Activated CD4-positive, alpha-beta T cell treated with anti-CD3 and anti-CD28 coated beads, Interleukin-2, amount 50 U/mL, for 4 hours (primary cell): ENCODE results near the gene FBXL7.

ENCODE experiments used
- DNase-seq, 2 experiments: peaks; one replicate each; pipeline ENCODE4 v3.0.0-alpha.2; 2020

Gene FBXL7

DNA sequence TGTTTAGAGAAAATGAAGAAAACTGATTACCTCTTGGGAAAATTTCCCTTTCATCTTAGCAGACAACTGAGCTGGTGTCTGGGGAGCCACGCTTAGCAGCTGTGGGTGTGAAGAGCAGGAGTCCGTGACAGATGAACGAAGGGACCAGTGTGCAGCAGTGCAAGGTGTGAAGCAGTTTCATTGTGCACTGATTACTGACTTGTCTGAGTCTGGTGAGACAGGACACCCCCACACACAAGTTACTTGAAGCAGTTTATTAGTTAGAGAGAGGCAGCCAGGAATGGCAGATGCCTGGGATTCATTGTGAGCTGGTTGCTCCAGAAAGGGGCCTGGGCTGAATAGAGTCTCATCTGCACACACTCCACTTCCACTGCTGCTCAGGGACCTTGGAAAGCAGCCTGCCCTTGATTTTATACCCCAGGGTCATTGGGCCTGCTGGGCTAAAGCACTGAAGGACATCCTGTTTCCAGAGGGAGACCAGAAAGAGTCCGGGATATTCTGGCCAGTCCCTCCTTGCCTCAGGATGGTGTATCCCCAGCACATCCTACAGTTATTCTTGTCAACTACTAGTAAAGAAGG is 47.4 kb downstream of the FBXL7 start:
- DNase-seq: no peak

DNA sequence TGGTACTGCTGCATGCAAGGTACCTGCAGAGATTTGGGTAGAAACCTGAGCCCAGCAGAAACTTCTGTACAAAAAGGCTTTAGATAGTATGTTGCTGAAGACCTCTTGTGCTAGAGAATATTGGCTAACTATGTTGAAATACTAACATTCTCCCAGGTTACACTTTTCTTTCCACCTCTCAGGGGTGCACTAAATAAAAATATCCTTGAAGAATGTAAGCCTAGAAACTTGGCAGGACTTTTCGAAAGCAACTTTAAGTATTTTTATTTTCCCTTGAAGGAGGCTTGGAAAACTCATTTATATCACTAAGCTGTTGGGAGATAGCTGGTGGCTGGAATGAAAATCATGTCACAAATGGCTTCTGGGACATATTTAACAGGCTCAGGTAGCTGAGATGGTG is 50.0 kb downstream of the FBXL7 start:
- no peak for DNase-seq

DNA sequence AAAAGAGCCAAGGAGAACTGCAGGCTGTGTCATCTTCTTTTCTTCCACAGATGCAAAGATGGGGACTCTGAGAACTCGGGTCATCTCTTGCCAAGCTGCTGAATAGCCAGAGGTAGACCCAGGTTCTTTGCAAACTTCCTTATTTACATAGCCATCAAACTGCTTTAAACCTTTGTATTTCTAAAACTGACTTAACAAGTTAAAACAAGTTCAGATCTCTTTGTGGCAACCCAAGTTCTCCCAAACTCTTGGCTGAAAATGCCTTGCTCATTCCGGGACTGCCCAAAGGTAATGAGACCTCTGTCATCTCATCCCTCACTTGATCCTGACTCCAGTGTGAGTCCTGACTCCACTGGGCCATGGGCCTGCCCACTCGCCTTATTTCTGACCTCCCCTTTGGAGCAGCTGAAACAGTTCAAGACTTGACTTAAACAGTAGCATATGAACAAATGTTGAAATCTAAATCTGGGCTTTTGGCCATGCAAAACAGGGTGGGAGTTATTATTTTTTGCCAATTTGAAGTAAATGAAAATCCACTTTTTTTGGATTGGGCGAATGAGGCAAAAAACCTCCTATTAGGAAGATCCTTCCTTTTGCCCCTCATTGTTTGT is 50.6 kb downstream of the FBXL7 start:
- no peak for DNase-seq

DNA sequence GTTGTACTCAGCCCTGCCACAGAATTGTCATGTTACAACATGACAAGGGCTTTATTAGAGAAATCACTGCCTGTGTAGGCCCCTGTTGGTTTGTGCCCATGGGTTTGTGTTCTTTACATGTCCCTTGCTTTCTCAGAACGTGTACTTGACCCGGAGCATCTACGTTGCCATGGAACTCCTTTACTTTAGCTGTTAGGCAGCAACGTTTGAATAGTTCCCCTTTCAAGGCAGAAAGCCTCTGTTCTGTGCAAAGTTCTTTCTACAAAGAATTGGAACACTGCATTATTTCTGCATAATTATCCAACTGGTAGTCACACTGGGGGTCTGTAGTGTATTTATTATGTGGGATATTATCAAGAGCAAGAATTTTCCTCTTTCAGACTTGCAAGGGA is 51.1 kb downstream of the FBXL7 start:
- DNase-seq: no peak

DNA sequence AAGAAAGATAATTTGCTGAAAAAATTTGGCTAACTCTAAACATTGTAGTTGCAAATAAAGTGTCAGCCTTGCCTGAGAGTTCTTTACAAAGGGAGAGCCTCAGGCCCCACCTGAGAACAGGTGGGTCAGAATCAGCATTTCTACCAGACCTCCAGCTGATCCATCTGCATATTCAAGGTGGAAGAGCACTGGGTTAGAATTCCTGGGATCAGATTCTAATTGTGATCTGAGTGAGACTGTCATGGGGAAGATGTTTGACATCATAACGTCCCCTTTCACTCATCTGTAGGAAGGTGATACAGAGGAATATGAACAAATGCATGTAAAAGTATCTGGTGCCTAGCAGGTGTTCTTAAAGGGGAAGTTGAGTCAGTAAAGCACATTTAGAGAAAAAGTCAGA is 54.6 kb downstream of the FBXL7 start:
- DNase-seq: no peak

DNA sequence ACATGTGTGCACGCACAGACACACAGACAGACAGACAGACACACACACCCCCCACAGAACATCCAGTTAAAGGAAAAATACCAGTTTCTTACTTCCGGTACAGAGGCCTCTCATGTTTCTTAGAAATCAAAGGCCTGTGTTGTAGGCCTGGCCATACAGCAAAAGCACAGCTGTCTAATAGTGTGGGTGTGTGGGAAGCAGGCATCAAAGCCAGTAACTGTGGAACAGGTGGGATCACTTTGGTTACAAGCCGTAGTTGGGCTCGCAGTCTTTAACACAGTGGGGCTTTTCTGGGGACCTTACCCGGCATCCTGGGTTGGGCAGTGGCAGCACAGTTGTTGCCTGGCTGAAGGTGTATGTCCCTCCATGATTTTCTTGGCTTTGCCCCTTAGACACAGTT is 55.2 kb downstream of the FBXL7 start:
- DNase-seq: no peak

DNA sequence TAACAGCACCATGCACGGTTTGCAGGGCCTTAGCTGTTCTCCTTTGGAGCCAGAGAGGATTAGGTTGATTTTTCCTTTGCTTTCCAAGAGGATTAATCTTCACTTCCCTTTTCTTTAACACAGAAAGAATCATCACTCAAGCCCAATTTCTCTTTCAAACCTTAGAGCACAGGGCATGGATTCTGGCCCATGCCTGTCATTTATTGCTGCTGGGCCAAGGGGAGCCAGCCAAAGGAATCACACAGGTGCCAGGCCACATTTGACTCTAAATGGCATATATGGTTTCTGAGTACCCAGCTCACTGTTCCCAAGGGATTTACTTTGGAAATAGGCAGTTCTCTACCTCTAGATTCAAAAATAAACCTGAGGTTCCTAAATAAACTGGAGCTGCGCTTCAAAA is 58.3 kb downstream of the FBXL7 start:
- DNase-seq: no peak

DNA sequence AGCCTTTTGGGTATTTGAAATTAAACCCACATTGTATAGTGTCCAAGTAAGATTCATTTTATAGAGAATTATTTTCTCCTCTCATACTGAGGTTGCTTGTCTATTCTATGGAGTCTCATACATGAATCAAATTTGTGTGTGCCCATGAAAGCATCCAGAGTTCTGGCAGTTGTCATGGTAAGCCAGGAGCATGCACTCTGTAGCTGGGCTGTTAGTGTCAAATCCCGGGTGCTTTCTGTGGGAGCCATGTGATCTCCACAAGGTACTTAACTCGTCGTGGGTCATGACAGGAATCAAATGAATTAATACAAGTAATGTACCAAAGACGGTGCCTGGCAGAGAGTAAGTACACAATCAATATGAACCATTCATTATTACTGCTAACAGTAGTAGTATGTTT is 58.7 kb downstream of the FBXL7 start:
- DNase-seq: no peak

DNA sequence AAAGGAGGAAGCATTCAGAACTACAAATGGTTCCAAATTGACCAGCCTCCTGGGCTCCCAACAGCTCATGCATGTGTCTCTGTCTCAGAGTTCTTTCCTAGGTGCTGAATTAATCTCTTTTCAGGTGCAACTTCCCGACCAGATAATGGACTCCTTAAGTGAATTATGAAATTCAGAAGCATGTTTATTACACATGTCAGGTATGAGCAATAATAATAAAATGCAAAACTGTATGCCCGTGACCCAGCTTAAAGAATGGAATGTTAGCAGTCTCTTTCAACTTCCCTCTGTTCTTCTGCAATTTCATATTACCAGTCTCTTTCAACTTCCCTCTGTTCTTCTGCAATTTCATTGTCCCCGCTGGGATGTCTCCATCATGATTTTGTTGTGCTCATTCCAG is 60.4 kb downstream of the FBXL7 start:
- DNase-seq: no peak

DNA sequence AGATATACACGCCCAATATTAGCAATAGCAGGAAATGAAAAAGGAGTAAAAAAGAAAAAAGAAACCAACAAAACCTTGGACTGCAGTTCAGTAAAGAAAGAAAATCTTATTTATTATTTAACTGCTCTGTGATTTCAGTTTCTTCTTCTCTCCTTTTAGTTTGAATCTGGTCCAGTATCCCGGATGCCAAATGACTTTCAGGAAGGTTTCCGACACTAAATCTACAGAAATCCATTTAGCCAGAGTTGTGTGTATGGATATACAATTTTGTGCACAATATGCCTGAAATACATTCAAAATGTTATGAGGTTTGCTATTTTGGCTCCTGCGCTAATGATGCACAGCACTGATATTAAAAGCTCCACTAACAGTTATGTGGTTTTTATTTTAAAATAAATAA is 64.5 kb downstream of the FBXL7 start:
- DNase-seq: no peak

DNA sequence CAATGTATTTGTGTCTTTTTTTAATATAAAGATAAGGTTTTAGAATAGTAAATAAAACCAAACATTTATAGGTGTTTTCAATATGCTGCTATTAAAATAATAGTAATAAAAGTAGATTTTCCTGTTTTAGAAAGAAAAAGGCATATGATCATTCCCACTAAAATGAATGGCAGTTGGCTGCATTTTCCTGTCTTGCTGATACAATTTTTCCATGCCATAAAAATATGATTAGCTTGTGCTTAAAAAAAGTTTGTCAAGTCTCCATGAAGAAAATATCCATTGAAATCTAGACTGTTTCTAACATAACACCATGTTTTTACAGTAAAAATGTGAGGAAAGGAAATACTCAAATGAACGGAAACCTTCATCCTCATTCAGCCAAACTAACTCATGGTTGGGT is 65.0 kb downstream of the FBXL7 start:
- no peak for DNase-seq

DNA sequence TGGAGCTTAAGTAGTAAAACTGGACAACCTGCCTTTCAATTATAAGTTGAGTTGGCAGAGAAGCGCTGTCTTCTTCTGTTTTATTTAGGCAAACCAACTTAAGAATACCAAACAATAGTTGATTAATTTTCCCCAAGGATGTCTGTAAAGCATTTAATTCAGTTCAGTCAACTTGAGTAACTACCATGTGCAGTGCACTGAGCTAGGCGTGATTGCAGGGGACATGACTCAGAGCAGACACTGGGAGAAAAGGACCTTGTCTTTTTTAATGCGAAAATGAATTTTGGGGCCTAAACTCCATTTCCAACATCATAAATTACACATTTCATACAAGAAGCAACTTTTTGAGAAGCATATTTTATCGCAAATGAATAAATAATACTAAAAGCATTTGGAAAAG is 66.3 kb downstream of the FBXL7 start:
- DNase-seq: no peak

DNA sequence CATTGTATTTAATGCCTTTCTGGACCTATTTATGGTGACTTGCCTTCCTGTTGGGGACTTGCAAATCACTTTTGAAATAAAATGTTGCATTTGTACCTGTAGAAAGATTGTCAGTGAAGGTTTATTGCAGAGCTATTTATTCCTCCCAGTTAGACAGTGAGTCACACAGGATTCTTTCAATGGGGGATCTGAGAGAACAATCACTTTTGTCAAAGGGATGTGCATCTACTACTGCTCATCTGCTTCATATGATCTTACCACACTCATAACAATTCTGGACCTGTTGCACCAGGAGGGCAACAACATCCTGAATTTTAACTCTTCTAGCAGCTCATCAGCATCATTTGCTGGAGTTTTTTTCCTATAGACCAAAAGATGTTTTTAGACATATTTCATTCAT is 66.8 kb downstream of the FBXL7 start:
- DNase-seq: no peak

DNA sequence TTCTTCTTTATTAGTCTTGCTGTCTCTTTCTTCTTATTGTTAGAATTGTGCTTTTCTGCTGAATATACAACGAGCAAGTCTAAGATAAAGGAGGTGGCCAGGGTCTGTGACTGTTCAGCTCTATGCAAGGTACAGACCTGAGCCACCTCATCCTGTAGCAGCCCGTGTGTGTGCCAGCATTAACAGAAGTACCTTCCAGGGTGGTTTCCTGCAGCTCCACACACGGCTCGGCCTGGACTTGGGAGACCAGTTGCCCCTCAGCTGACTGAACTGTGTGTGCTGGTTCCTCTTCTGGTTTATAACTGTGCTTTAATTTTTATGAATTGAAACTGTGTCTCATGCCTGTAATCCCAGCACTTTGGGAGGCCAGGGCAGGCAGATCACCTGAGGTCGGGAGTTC is 70.5 kb downstream of the FBXL7 start:
- no peak for DNase-seq

DNA sequence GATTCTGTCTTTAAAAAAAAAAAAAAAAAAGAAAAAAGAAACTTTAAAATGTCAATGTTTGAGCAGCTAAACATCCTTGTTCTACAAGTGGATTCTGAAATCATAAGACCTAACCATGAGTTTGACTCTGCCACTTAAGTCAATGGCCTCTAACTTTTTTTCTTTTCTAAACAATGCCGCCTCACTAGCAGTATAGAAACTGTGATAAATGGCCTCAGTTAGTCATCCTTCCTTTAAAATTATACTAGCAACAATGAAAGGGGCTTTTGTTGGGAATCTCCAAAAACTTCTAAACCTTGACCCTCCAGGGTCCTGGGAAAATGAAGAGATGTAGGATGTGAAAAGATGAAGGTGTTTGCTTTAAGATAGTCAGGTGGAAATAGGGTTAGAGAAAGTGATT is 71.1 kb downstream of the FBXL7 start:
- DNase-seq: no peak

DNA sequence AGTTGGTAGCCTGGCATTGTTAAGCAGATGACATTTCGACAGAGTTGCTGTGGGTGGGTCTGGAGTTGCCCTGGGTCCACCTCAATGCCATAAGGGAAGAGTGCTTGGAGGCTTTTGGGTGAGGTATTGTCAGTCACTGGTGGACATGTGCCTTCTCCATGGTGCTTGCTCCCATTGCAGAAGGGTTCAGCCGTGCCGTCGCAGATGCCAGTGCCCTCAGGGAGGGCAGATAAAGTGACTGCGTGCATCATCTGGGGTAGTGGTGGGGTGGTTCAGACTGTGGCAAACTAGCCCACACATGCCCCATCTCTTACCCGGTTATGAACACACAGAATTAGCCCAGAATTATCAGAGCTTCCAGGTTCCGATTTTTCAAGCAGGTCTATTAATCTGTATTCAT is 71.6 kb downstream of the FBXL7 start:
- no peak for DNase-seq

DNA sequence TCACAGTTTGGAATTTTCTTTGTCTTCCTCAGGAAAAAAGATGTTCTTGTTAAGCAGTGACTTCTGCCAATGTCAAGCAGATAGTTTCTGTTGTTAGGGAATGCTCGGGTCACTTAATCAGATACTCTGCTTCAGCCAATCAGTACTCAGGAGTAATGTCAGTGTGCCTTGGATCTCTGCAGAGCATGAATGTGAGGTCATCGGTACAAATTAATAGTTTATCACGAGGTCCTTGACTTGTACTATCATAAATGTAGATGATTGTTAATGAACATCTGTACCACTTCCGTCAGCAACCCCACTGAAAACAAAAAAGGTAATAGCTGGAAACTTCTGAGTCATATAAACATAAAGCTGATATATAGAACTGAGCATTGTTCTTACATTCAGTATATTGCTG is 73.6 kb downstream of the FBXL7 start:
- no peak for DNase-seq

DNA sequence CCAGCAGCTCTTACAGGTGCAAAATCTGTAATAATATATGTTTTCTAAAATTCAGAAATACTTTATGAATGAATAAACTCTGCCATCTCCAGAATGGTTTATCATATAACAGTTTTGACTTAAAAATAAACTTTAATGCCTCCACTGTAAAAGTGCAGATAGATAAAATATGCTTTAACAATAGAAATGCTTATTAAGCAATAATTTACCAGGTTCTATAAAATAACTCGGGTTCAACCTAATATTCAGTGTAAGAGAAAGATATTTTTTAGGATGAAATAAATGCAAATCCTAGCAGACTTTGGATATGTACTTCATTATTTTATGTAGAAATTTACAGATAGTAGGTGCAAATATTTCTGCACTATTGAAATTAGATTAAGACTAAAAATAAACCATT is 74.1 kb downstream of the FBXL7 start:
- no peak for DNase-seq

DNA sequence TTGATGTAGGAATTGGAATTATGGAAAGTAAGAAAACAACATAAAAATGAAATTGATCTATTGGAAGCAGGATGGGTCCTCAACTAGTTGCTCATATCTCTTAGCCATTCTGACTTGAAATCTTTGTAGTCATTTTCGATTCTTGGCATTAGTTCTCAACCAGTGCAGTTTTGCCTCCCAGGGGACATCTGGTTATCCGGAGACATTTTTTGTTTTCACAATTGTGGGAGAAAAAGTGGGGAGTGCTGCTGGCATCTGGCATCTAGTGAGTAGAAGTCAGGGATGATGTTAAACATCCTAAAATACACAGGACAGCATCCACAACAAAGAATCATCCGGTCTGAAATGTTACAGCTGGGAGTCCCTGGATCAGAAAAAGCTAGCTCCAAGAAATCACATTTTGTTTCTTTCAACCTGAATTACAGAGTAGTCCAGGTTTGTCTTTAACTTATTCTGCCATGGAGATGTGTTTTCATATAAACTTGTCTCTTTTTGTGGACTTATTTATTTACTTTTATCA is 74.9 kb downstream of the FBXL7 start:
- no peak for DNase-seq

DNA sequence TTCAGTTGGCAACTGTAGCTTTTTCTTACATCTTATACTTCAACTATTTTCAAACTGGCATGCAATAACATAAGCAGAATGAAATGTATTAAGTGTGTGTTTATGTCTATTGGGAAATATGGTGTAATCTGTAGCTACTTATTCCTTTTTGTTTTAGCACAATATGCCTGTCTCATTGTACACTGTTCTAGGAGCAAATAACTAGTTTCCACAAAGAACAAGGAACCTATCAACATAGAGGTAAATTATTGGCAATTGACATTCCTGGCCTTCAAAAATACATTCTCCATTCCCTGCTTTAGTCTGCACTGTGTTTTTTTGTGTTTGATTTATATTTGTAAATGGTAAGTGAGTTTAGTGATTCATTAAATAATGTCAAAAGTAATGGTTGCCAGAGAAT is 75.7 kb downstream of the FBXL7 start:
- no peak for DNase-seq

DNA sequence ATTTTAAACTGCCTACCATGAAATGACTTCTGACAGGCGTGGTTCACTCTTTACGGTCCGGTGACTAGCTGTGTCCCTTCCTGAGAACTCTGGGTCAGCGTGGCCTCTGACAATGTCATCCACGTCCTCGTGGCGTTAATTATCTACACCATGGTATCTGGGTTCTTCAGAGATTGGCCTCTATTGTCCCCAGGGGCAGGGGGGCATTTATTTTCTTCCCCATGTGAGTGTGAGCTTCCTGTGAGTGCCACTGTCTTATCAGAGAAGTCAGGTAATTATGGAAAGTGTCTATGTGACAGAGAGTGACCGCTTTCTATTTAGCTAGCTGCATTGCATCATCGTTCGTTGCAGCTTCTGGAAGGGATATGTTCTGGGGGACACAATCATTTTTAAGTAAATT is 77.2 kb downstream of the FBXL7 start:
- no peak for DNase-seq

DNA sequence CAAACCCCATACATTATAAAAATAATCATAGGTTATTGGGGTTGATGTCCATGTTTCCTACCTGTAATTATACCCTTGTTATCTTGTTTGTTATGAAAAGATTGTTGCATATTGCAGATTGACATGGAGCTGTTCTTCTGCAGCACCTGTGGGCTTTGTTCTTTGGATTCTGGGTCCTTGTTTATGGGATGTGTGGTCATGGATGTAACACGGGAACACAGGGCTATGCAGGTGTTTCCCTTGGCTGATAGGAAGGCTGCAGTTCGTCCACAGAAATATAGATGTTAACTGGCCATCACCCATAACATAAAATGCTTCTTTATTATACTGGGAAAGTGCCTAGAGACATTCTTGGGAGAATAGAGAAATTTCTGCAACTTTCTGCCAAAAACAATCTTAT is 77.9 kb downstream of the FBXL7 start:
- no peak for DNase-seq

DNA sequence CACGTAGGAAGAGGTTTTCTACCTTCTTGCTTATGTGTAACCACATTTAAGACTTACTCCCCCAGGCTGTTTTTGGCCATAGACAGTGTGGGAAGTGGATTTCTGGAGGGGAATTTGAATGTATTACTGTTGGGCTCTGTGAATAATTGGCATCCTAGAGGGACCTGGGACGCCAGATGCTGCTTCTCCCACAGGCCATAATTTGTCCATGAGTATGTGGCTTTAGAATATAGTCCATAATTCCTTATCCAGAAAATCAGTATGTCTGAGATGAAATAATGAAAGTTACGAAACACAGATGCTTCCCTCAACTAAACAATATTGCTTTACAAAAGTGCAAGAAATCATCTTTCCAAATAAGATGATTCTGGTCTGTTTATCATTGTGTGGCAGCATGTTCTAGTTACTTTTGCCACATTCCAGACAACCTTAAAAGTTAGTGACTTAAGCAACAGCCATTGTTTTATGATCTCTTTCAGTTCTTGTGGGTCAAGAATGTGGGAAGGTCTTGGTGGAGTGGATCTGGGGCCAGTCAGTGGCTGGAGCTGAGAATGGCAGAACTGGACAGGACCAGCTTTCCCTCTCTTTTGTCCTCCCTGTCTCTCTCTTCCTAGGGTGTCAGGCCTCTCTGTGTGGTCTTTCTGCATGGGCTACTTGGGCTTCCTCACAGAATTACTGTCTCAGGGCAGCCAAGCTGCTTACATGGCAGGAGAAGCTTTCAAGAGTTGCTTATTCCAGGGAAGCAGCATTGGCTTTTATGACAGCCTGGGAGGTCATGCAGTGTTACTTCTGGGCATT is 79.4 kb downstream of the FBXL7 start:
- DNase-seq: no peak

DNA sequence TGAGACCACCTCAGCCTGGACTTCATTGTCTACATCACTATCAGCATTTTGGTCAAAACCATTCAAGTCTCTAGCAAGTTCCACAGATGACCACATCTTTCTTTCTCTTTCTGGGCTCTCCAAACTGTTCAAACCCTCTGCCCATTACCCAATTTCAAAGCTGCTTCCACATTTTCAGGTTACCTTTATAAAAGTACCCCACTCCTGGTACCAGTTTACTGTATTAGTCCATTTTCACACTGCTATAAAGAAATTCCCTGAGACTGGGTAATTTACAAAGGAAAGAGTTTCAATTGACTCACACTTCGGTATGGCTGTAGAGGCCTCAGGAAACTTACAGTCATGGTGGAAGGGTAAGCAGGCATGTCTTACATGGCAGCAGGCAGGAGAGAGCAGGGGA is 84.5 kb downstream of the FBXL7 start:
- DNase-seq: no peak

DNA sequence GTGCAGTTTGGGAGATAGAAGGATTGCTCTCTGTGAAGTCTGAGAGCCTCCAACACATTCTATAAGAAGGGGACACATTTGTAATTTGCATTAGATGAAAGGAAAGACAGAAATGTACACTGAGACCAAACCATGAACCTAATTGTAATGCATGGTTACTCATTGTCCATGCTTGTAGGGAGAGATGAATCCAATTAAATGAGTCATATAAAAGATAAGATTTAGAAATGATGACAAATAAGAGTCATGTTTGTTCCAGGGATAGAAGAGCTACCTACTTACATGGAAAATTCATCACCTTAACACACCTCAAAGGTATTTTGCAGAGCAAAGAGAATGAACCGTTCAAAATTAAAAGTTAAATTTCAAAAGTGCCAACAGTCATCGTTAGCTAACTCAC is 85.1 kb downstream of the FBXL7 start:
- no peak for DNase-seq
